HepG2 (cell line): Measurements from ENCODE around the gene SYT8.
"Not testable (repeated sequence)": the region's sequence is repeated elsewhere in the genome, so short reads cannot be mapped to it uniquely, and the experiment has no call there.

Experiments
- CBX5 ChIP-seq: sonication (generic); formaldehyde crosslinking; IDR thresholded peaks from 2 replicates; pipeline ENCODE4 v1.4.0; 2020; ENCODE audit warnings: missing genetic modification reagents, borderline replicate concordance
- FOXJ3 ChIP-seq: sonication (generic); formaldehyde crosslinking; IDR thresholded peaks from 2 replicates; pipeline ENCODE4 v1.4.0; 2020; ENCODE audit warnings: missing genetic modification reagents, mild to moderate bottlenecking, borderline replicate concordance
- KLF11 ChIP-seq: IDR thresholded peaks from 2 replicates; pipeline ENCODE4 v1.6.1; 2016; ENCODE audit warnings: missing compliant biosample characterization
- MAFK ChIP-seq, 2 experiments: IDR thresholded peaks in 1 of 2; conservative IDR thresholded peaks in 1 of 2; 2 replicates each; pipeline ENCODE4 v1.6.1; 2011; ENCODE audit warnings: improper control_type of control experiment in 2 of 2, low read length in 2 of 2
- MYC ChIP-seq: sonication (generic); formaldehyde crosslinking; IDR thresholded peaks from 2 replicates; pipeline ENCODE4 v1.9.0; 2021; ENCODE audit warnings: missing genetic modification reagents, borderline replicate concordance
- POLR2A ChIP-seq, 2 experiments: IDR thresholded peaks; 2 replicates each; pipeline ENCODE4 v1.6.1; 2011; ENCODE audit warnings: low read depth in 2 of 2, low read length in 2 of 2, mild to moderate bottlenecking in 1 of 2, moderate library complexity in 1 of 2; ENCODE audit not compliant: insufficient read depth in 1 of 2
- ZHX2 ChIP-seq, 2 experiments: sonication (generic) in 1 of 2; formaldehyde crosslinking in 1 of 2; IDR thresholded peaks; 2 replicates each; pipeline versions ENCODE4 v1.6.1 to v1.9.0; 2014 to 2022; ENCODE audit warnings: antibody characterized with exemption in 1 of 2, borderline replicate concordance in 1 of 2, inconsistent platforms in 1 of 2, low read depth in 1 of 2, missing genetic modification reagents in 1 of 2
- ZKSCAN8 ChIP-seq: IDR thresholded peaks from 2 replicates; pipeline ENCODE4 v1.6.1; 2016; ENCODE audit warnings: borderline replicate concordance, missing genetic modification reagents, missing compliant biosample characterization

GRCh38 chr11:1874441-1875092, 39.8 kb downstream of the SYT8 start:
- not testable (repeated sequence) for TF ChIP-seq MYC; ZKSCAN8 (CRISPR knock-in tag); CBX5 (CRISPR knock-in tag); FOXJ3; KLF11; ZHX2 (IDR thresholded peaks at IDR 0.05; ENCODE audit: low read depth); ZHX2 (CRISPR knock-in tag; IDR thresholded peaks at IDR 0.05; ENCODE audit: borderline replicate concordance); POLR2A (IDR thresholded peaks at IDR 0.05; ENCODE audit: insufficient read depth in 1 of 2, low read depth in 2 of 2, low read length in 2 of 2); MAFK (conservative IDR thresholded peaks at IDR 0.05 in 1 of 2, IDR thresholded peaks at IDR 0.05 in 1 of 2; ENCODE audit: low read length in 2 of 2)
